ENCODE data around the gene TNIP1. TPM values are rescaled to one million over a fixed set of nuclear protein-coding genes. Genes with fewer than 3 reads are reported as not detected.

The TNIP1 gene
- polyA plus RNA-seq, 1 donor from 2014 or later: 78.3 TPM

DNA sequence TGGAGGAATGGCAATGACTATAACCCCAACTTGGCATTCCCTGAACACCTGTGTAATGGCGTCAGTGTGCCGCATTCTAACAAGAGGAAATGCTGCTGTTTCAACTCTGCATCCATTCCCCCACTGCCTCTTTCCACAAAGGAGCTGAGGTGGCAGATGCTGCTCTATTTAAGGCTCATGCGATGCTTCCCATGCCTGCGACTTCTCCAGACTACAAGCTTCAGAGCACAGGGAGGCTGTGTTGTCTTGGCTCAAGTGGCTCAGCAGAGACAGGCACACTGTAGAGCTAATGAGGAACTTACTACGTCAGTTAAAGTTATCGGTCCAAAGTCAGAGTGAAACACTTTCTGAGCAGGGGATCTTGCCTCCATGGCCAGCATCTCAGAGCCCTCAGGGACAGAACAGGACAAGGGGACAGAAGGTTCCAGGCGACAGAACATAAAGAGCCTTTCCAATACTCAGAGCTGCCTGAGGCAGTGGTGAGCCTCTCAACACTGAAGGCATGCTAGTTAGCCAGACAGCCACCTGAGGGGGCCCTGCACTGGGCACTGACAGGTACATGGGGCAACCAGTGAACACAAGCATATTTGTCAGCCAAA is 21.8 kb downstream of the TNIP1 start:
- Mint-ChIP-seq H3K27ac (peak overlapping the region; percentile 98 to 99 (median 99)), H3K4me1 (peaks cover 35 to 39% (median 35%) of the 10 kb centered on the region in 3 donors), H3K27me3 (no peaks in the 10 kb centered on the region), H3K36me3 (peaks cover 7% of the 10 kb centered on the region), H3K4me3 (peak overlapping the region; percentile 80 to 90 (median 88)), H3K9me3 (peaks cover 0 to 2% (median 0%) of the 10 kb centered on the region in 3 donors)

DNA sequence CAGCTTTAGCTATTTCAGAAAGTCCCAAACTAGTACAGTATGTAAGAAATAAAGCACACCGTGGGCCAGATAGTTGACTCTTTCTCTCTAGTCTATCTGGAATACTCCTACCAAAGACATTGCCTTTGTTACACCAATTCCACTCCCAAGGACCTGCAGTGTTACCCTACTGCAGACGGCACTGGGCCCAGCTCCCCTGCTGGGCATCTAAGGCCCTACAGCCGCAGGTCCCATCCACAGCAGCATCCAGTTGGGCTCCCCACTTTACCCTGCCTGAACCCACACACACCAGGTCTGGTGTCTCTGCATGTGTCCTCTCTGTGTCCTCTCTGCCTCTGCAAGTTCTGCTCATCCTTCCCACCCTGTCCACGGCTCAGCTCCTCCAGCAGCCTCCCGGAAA is 22.5 kb downstream of the TNIP1 start:
- Mint-ChIP-seq H3K9me3 (peaks cover 0 to 2% (median 0%) of the 10 kb centered on the region in 3 donors), H3K27ac (peak overlapping the region in 1 of 3 donors; percentile 98), H3K4me3 (peak overlapping the region in 2 of 4 donors; percentile 20 to 63), H3K36me3 (peaks cover 7% of the 10 kb centered on the region), H3K4me1 (peaks cover 38 to 39% (median 38%) of the 10 kb centered on the region in 3 donors), H3K27me3 (no peaks in the 10 kb centered on the region)

- Mint-ChIP-seq H3K27ac (peak overlapping the region in 2 of 3 donors; percentile 76 to 98), H3K4me3 (peak overlapping the region in 1 of 4 donors; percentile 37), H3K9me3 (peaks cover 0 to 2% (median 0%) of the 10 kb centered on the region in 3 donors), H3K4me1 (peaks cover 38 to 45% (median 44%) of the 10 kb centered on the region in 3 donors), H3K36me3 (peaks cover 9% of the 10 kb centered on the region), H3K27me3 (no peaks in the 10 kb centered on the region)
Measured at GRCh38 chr5:151056379-151057325, 24.2 kb downstream of the TNIP1 start.

DNA sequence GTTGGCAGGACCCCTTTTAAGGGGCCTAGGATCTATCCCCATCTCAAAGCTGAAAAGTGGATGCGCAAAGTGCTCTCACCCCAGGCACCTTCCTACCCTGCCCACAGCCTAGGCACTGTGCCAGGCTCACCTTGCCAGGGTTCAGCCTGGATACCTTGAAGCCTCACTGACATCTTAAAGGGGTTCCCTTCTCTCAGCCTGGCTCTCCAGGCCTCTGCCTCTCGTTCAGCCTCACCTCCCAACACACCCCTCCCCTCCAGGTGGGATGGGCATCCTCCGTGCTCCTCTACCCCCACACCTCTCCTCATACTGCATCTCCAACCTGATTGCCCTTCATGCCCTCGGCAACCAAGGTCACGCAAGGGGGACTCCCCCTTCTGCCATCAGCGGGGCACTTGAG is 25.5 kb downstream of the TNIP1 start:
- Mint-ChIP-seq H3K36me3 (peaks cover 12% of the 10 kb centered on the region), H3K4me1 (peaks cover 30 to 36% (median 36%) of the 10 kb centered on the region in 3 donors), H3K9me3 (peaks cover 0 to 2% (median 0%) of the 10 kb centered on the region in 3 donors), H3K27me3 (no peaks in the 10 kb centered on the region), H3K27ac (no peak overlapping the region), H3K4me3 (no peak overlapping the region)

DNA sequence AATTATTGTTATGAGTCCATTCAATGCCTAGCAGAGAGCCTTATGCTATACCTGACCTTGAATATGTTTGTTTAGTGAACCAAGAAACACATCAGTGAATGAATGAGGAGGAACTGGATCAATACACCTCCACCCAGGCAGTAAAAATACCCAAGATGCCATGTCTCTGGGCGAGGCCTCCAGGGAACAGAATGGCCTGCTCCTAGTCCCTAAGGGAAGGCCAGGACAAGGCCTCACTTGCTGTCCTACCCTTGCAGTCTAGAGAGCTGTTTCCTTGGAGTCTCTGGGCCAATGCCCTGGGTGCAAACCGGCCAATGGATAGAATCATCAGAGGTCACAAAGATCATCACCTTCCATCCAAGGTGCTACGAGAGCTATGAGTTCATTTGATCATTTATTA is 26.1 kb downstream of the TNIP1 start:
- H3K27me3 Mint-ChIP-seq: no peaks in the 10 kb centered on the region
- H3K36me3 Mint-ChIP-seq: peaks cover 12% of the 10 kb centered on the region
- H3K27ac Mint-ChIP-seq: peak overlapping the region in 1 of 3 donors; percentile 45
- H3K4me3 Mint-ChIP-seq: no peak overlapping the region
- no peaks in the 10 kb centered on the region for H3K9me3 Mint-ChIP-seq
- H3K4me1 Mint-ChIP-seq: peaks cover 26 to 30% (median 30%) of the 10 kb centered on the region in 3 donors

DNA sequence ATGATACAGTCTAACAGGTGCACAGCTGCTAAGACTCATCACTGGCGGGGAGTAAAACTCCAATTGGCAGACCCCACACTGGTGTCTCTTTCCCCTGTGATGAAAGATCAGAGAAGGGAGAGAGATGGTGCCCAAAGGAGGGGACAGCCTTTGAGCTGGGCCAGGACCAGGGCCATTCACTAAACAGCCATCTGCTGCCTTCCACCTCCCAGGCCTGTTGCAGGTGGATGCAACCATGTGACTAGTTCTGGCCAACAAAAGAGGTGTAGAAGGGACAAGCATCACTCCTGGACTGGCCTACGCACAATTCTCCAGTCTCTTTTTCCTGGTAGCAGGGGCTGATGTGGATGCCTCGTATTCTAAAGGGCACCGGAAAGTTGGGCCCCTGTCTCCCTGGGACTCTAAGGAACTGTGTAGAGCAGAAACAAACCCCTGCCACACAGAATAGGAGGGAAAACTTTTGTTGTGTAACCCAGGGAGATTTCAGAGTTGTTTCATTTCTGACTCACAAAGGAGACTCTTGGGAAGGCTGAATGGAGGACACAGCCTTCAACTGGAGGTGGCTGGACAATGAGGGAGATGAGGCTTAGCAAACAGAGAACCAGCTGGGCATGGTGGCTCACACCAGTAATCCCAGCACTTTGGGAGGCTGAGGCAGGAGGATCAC is 26.9 kb downstream of the TNIP1 start:
- Mint-ChIP-seq H3K36me3 (peaks cover 11% of the 10 kb centered on the region), H3K27ac (peak overlapping the region; percentile 23 to 88 (median 45)), H3K4me1 (peaks cover 19 to 22% (median 22%) of the 10 kb centered on the region in 3 donors), H3K4me3 (peak overlapping the region in 1 of 4 donors; percentile 67), H3K27me3 (no peaks in the 10 kb centered on the region), H3K9me3 (no peaks in the 10 kb centered on the region)

- Mint-ChIP-seq H3K27ac (peak overlapping the region in 2 of 3 donors; percentile 74 to 88), H3K36me3 (peaks cover 8% of the 10 kb centered on the region), H3K9me3 (no peaks in the 10 kb centered on the region), H3K27me3 (no peaks in the 10 kb centered on the region), H3K4me3 (no peak overlapping the region), H3K4me1 (peaks cover 17 to 19% (median 19%) of the 10 kb centered on the region in 3 donors)
Measured at GRCh38 chr5:151052836-151053235, 28.0 kb downstream of the TNIP1 start.

DNA sequence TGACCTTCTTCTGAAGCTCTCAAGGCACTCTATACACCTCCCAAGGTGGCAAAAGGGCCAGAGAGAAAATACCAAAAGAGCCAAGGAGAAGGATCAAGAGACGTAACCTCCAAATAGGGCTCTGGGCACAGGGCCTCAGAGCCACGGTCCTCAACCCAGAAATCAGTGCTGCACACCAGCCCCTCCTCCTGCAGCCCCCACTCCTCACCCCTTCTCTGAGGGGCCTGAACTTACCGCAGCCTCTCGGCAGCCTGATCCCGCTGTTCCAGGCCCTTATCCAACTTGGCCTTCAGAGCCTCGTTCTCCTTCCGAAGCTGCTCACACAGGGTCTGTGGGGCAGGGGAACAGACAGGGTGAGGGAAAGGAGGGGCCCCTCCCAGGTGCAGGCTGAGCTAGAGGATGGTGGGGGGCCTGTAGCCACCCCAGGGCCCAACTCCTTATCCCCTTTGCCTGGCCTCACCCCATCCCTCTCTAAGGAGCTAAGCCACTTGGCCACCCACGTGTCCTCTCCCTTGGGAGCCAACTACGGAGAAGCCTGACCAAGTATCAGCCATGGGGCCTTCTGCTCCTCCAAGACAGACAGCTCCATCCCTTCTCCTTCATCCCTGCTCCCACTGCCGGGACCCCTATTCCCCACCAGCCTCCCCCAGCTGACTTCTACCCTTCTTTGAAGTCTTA is 28.8 kb downstream of the TNIP1 start:
- Mint-ChIP-seq H3K4me1 (peaks cover 12 to 18% (median 17%) of the 10 kb centered on the region in 3 donors), H3K36me3 (peaks cover 9% of the 10 kb centered on the region), H3K27me3 (no peaks in the 10 kb centered on the region), H3K27ac (peak overlapping the region in 2 of 3 donors; percentile 54 to 63), H3K4me3 (peak overlapping the region in 1 of 4 donors; percentile 88), H3K9me3 (no peaks in the 10 kb centered on the region)

GRCh38 chr5:151051066-151051930 is 29.5 kb downstream of the TNIP1 start:
- peak overlapping the region in 1 of 4 donors; percentile 88 for H3K4me3 Mint-ChIP-seq
- H3K9me3 Mint-ChIP-seq: no peaks in the 10 kb centered on the region
- H3K27ac Mint-ChIP-seq: peak overlapping the region; percentile 54 to 80 (median 63)
- peaks cover 10 to 15% (median 15%) of the 10 kb centered on the region in 3 donors for H3K4me1 Mint-ChIP-seq
- H3K27me3 Mint-ChIP-seq: no peaks in the 10 kb centered on the region
- H3K36me3 Mint-ChIP-seq: peaks cover 9% of the 10 kb centered on the region

DNA sequence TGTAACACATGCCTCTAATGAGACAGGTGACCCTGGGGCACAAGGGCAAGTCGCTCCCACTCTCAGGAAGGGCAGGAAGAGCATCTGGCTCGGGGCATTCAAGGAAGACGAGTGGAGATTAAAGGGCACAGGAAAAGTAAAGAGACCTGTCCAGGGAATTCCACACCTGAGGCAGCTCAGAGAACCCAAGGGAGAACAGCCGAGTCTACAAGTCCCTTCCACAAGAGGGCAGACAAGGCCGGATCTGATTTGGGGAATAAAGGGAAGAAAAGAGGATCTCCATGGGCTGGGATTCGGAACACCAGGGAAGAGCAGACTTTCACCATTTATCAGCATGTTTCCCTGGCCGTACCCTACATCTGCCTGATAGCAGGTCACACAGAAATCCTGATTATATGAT is 32.3 kb downstream of the TNIP1 start:
- Mint-ChIP-seq H3K9me3 (no peaks in the 10 kb centered on the region), H3K4me1 (peaks cover 9 to 14% (median 14%) of the 10 kb centered on the region in 3 donors), H3K27me3 (no peaks in the 10 kb centered on the region), H3K4me3 (peak overlapping the region in 1 of 4 donors; percentile 14), H3K36me3 (peaks cover 15% of the 10 kb centered on the region), H3K27ac (no peak overlapping the region)

- Mint-ChIP-seq H3K4me3 (no peak overlapping the region), H3K4me1 (peaks cover 9 to 11% (median 9%) of the 10 kb centered on the region in 3 donors), H3K27ac (peak overlapping the region in 1 of 3 donors; percentile 9), H3K36me3 (peaks cover 15% of the 10 kb centered on the region), H3K27me3 (no peaks in the 10 kb centered on the region), H3K9me3 (no peaks in the 10 kb centered on the region)
Measured at GRCh38 chr5:151047814-151048425, 32.9 kb downstream of the TNIP1 start.

DNA sequence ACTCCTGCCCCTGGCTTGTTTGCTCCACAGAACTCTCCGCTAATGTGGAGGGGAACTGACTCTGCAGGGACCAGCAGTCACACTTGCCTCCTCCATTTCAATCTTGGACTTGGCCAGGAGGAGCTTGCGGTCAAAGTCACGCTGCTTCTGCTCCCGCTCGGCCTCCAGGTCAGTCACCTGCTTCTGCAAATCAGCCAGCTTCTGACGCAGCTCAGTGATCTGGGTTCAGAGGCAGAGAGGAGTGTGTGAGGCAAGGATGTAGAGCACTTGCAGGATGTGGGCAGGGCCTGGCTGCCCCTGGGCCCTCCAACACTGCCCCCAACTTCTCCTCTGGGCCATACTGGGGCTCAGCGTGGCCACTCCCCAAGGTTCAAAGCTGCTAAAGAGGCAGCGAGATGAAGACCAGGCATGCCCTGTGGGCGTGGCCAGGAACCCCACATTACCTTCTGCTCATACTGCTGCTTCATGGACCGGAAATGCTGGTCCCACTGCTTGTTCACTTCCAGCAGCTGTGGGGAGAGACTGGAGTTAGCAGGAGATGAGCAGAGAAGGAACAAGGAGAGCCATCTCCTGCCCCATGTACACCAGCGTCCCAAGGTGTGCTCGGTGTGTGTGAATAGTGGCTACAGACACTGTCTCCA is 38.3 kb downstream of the TNIP1 start:
- no peak overlapping the region for H3K4me3 Mint-ChIP-seq
- no peaks in the 10 kb centered on the region for H3K27me3 Mint-ChIP-seq
- peaks cover 0 to 3% (median 0%) of the 10 kb centered on the region in 3 donors for H3K4me1 Mint-ChIP-seq
- H3K36me3 Mint-ChIP-seq: peaks cover 15% of the 10 kb centered on the region
- no peaks in the 10 kb centered on the region for H3K9me3 Mint-ChIP-seq
- H3K27ac Mint-ChIP-seq: no peak overlapping the region

All from IgD-negative memory B cell (primary cell).